ENCODE results near the gene TRIM33. TPM values are rescaled to one million over a fixed set of nuclear protein-coding genes. Genes with fewer than 3 reads are reported as not detected.
"Not testable (repeated sequence)": the region's sequence is repeated elsewhere in the genome, so short reads cannot be mapped to it uniquely, and the experiment has no call there.

TRIM33 gene
- total RNA-seq, 1 donor from 2014 or later: 36.2 TPM

DNA sequence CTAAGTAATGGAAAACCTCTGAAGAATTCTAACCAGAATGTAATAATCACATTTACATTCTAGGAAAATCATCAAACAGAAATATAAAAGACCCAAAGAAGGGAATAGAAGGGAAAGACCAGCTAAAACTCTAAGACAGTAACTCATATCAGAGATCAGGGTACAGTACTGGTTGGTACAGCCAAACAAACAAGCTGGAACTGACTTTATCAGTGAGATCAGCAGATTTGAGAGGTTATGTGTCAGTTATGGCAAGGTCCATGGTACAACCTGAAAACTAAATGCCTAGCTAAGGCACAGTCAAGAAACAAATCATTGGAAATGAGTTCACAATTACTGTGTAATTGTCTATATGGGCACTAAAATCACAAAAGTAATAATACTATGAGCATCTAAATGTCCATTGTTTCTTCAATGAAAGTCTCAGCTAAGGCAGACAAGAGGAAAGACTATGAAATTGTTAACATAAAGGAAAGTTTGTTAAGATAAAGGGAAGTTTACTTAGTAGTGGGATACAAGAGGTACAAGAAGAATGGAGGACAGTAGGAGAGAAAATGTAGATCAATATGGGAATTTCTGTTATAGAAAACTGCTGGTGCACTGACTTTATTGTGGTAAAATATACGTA is 75.8 kb downstream of the TRIM33 start:
- DNase-seq (ENCODE audit: low spot score): no peak

GRCh38 chr1:114431026-114431425 is 80.0 kb downstream of the TRIM33 start:
- no peak for DNase-seq (ENCODE audit: low spot score)
- Mint-ChIP-seq H3K36me3 (ENCODE audit: low read depth, unreplicated experiment) (no peaks in the 10 kb centered on the region), H3K27me3 (ENCODE audit: unreplicated experiment) (peaks cover 1% of the 10 kb centered on the region), H3K9me3 (ENCODE audit: unreplicated experiment) (no peaks in the 10 kb centered on the region), H3K4me3 (ENCODE audit: unreplicated experiment) (no peak overlapping the region), H3K4me1 (ENCODE audit: unreplicated experiment) (no peaks in the 10 kb centered on the region), H3K27ac (ENCODE audit: unreplicated experiment) (no peak overlapping the region)
- TF ChIP-seq, protein P1, sequence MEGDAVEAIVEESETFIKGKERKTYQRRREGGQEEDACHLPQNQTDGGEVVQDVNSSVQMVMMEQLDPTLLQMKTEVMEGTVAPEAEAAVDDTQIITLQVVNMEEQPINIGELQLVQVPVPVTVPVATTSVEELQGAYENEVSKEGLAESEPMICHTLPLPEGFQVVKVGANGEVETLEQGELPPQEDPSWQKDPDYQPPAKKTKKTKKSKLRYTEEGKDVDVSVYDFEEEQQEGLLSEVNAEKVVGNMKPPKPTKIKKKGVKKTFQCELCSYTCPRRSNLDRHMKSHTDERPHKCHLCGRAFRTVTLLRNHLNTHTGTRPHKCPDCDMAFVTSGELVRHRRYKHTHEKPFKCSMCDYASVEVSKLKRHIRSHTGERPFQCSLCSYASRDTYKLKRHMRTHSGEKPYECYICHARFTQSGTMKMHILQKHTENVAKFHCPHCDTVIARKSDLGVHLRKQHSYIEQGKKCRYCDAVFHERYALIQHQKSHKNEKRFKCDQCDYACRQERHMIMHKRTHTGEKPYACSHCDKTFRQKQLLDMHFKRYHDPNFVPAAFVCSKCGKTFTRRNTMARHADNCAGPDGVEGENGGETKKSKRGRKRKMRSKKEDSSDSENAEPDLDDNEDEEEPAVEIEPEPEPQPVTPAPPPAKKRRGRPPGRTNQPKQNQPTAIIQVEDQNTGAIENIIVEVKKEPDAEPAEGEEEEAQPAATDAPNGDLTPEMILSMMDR (IDR thresholded peaks at IDR 0.05; ENCODE audit: unreplicated experiment): no peak

More for the DNA sequence above, 75.8 kb downstream of the TRIM33 start:
- Mint-ChIP-seq H3K36me3 (ENCODE audit: low read depth, unreplicated experiment) (no peaks in the 10 kb centered on the region), H3K4me1 (ENCODE audit: unreplicated experiment) (no peaks in the 10 kb centered on the region), H3K9me3 (ENCODE audit: unreplicated experiment) (no peaks in the 10 kb centered on the region), H3K27me3 (ENCODE audit: unreplicated experiment) (peaks cover 1% of the 10 kb centered on the region), H3K27ac (ENCODE audit: unreplicated experiment) (no peak overlapping the region), H3K4me3 (ENCODE audit: unreplicated experiment) (no peak overlapping the region)
- TF ChIP-seq, protein P1 (IDR thresholded peaks at IDR 0.05; ENCODE audit: unreplicated experiment): no peak

GRCh38 chr1:114428083-114428754 is 82.8 kb downstream of the TRIM33 start:
- TF ChIP-seq, protein P1 (IDR thresholded peaks at IDR 0.05; ENCODE audit: unreplicated experiment): peak; percentile 59
- Mint-ChIP-seq H3K27ac (ENCODE audit: unreplicated experiment) (no peak overlapping the region), H3K36me3 (ENCODE audit: low read depth, unreplicated experiment) (peaks cover 4% of the 10 kb centered on the region), H3K27me3 (ENCODE audit: unreplicated experiment) (no peaks in the 10 kb centered on the region), H3K4me3 (ENCODE audit: unreplicated experiment) (no peak overlapping the region), H3K9me3 (ENCODE audit: unreplicated experiment) (no peaks in the 10 kb centered on the region), H3K4me1 (ENCODE audit: unreplicated experiment) (no peaks in the 10 kb centered on the region)
- no peak for DNase-seq (ENCODE audit: low spot score)

GRCh38 chr1:114427612-114428011 is 83.4 kb downstream of the TRIM33 start:
- TF ChIP-seq, protein P1 (IDR thresholded peaks at IDR 0.05; ENCODE audit: unreplicated experiment): no peak
- no peak for DNase-seq (ENCODE audit: low spot score)
- Mint-ChIP-seq H3K27ac (ENCODE audit: unreplicated experiment) (no peak overlapping the region), H3K9me3 (ENCODE audit: unreplicated experiment) (no peaks in the 10 kb centered on the region), H3K27me3 (ENCODE audit: unreplicated experiment) (no peaks in the 10 kb centered on the region), H3K4me3 (ENCODE audit: unreplicated experiment) (no peak overlapping the region), H3K36me3 (ENCODE audit: low read depth, unreplicated experiment) (peaks cover 4% of the 10 kb centered on the region), H3K4me1 (ENCODE audit: unreplicated experiment) (no peaks in the 10 kb centered on the region)

DNA sequence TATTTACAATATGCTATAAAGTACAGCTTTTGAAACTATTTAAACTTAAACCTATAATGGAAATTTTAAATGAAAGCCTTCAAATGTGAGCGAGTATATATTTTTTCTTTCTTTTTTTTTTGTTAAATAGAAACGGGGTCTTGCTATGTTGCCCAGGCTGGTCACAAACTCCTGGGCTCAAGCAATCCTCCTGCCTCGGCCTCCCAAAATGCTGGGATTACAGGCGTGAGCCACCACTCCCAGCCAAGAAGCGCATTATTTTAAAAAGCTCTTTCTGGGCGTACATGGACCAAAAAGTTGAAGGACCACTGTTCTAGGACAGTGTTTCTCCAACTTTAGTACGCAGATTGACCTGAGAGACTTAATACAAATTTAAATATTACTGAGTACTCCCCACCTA is 87.5 kb downstream of the TRIM33 start:
- TF ChIP-seq, protein P1 (IDR thresholded peaks at IDR 0.05; ENCODE audit: unreplicated experiment): no peak
- Mint-ChIP-seq H3K4me3 (ENCODE audit: unreplicated experiment) (no peak overlapping the region), H3K9me3 (ENCODE audit: unreplicated experiment) (no peaks in the 10 kb centered on the region), H3K27ac (ENCODE audit: unreplicated experiment) (no peak overlapping the region), H3K27me3 (ENCODE audit: unreplicated experiment) (peaks cover 2% of the 10 kb centered on the region), H3K36me3 (ENCODE audit: low read depth, unreplicated experiment) (peaks cover 22% of the 10 kb centered on the region), H3K4me1 (ENCODE audit: unreplicated experiment) (no peaks in the 10 kb centered on the region)
- DNase-seq (ENCODE audit: low spot score): no peak

GRCh38 chr1:114418948-114419347 is 92.1 kb downstream of the TRIM33 start:
- DNase-seq (ENCODE audit: low spot score); H3K4me1 Mint-ChIP-seq (ENCODE audit: unreplicated experiment); H3K9me3 Mint-ChIP-seq (ENCODE audit: unreplicated experiment); H3K4me3 Mint-ChIP-seq (ENCODE audit: unreplicated experiment); H3K27ac Mint-ChIP-seq (ENCODE audit: unreplicated experiment); H3K27me3 Mint-ChIP-seq (ENCODE audit: unreplicated experiment): not testable (repeated sequence)
- peaks cover 27% of the 10 kb centered on the region for H3K36me3 Mint-ChIP-seq (ENCODE audit: low read depth, unreplicated experiment)
